ENCODE data around the gene HIF1A. TPM values are rescaled to one million over a fixed set of nuclear protein-coding genes. Genes with fewer than 3 reads are reported as not detected.

Gene HIF1A
- total and polyA plus RNA-seq, 4 donors: 15.4 to 79.2 (median 34.8) TPM

GRCh38 chr14:61690982-61691381, 4.3 kb upstream of the HIF1A start:
- 88% methylated on average over 2 of the region's 2 CpGs for WGBS
- no peak overlapping the region for H3K9ac ChIP-seq (ENCODE audit: low read depth in 1 of 2, low read length in 2 of 2)
- H3K27me3 ChIP-seq (ENCODE audit: control insufficient read depth in 4 of 4, insufficient read depth in 4 of 4, low read length in 3 of 4): no peaks in the 10 kb centered on the region
- no peaks in the 10 kb centered on the region for H3K36me3 ChIP-seq (ENCODE audit: control insufficient read depth in 4 of 4, insufficient read depth in 3 of 4, low read depth in 1 of 4, low read length in 3 of 4)
- no peaks in the 10 kb centered on the region for H3K9me3 ChIP-seq (ENCODE audit: control insufficient read depth in 4 of 4, low read length in 3 of 4)
- H3K27ac ChIP-seq (ENCODE audit: low read depth in 1 of 2, low read length in 2 of 2): no peak overlapping the region
- no peak for DNase-seq (ENCODE audit: low spot score)
- no peak for TF ChIP-seq CTCF (IDR thresholded peaks at IDR 0.05; ENCODE audit: low read depth, low read length, missing input control)
- TF ChIP-seq HNF4G (IDR thresholded peaks at IDR 0.05): no peak
- no peak for TF ChIP-seq ATF3 (IDR thresholded peaks at IDR 0.05)
- TF ChIP-seq JUND (IDR thresholded peaks at IDR 0.05): no peak
- no peak for TF ChIP-seq SP1 (IDR thresholded peaks at IDR 0.05)
- TF ChIP-seq RXRA (IDR thresholded peaks at IDR 0.05): no peak
- no peak for TF ChIP-seq EGR1 (IDR thresholded peaks at IDR 0.05; ENCODE audit: low read depth in 2 of 2)
- TF ChIP-seq RAD21 (IDR thresholded peaks at IDR 0.05): no peak
- TF ChIP-seq HNF4A (conservative IDR thresholded peaks at IDR 0.05): no peak
- TF ChIP-seq NR2F2 (IDR thresholded peaks at IDR 0.05): no peak
- TF ChIP-seq FOXA2 (IDR thresholded peaks at IDR 0.05): no peak
- no peak for TF ChIP-seq MAX (IDR thresholded peaks at IDR 0.05)
- TF ChIP-seq YY1 (IDR thresholded peaks at IDR 0.05): no peak
- no peak for TF ChIP-seq FOXA1 (IDR thresholded peaks at IDR 0.05)
- no peak for TF ChIP-seq ZBTB33 (IDR thresholded peaks at IDR 0.05)
- TF ChIP-seq TAF1 (conservative IDR thresholded peaks at IDR 0.05): no peak
- TF ChIP-seq REST (IDR thresholded peaks at IDR 0.05): no peak
- TF ChIP-seq GABPA (IDR thresholded peaks at IDR 0.05 in 1 of 2, conservative IDR thresholded peaks at IDR 0.05 in 1 of 2): no peak
- H3K4me1 ChIP-seq (ENCODE audit: control insufficient read depth in 4 of 4, insufficient read depth in 4 of 4, low read length in 3 of 4): peaks cover 0 to 9% (median 3%) of the 10 kb centered on the region in 4 donors
- H3K4me3 ChIP-seq (ENCODE audit: low read depth in 1 of 3, low read length in 3 of 3): no peak overlapping the region

Data from liver (tissue), 9 donors.